Measurements from ENCODE around the gene CLDN15.

DNA sequence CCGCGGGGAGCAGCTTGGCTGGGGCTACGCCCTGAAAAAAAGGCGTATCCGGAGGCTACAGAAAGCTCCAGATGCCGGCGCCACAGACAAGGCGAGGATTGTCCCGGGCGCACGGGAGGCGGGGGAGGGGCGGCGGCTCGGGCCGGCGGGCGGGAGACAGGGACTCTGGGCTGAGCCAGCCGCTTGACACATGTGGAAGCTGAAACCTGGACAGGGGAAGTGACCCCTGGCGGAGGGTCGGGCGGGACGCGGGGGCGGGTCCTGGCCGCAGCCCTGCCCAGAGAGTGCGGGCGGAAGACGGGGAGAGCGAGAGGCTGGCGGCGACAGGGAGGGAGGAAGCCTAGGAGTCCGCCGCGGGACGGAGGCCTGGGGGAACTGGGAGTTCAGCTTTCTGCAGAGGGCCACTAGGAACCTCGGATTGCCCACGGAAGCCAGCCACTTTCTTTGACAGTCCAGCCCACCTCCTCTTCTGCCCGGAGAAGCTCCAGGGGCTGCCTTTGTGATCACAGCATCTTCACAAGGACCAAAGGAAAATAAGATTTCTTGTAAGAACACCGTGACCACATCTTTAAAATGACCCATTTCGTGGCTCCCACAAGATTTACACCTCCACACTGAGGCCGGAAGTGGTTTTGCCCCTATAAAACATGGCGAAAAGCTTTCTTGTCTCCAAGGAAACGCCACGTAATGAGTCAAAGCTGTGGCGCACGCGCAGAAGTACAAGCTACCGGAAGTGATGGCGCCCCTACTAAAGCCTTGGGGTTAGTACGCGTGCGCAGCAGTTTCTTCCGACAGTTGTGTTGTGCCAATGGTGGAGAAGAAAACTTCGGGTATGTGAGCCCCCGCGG is 20.0 kb downstream of the CLDN15 start, which contains the start of the genes PLOD3 and ZNHIT1:
- TF ChIP-seq, protein P1, sequence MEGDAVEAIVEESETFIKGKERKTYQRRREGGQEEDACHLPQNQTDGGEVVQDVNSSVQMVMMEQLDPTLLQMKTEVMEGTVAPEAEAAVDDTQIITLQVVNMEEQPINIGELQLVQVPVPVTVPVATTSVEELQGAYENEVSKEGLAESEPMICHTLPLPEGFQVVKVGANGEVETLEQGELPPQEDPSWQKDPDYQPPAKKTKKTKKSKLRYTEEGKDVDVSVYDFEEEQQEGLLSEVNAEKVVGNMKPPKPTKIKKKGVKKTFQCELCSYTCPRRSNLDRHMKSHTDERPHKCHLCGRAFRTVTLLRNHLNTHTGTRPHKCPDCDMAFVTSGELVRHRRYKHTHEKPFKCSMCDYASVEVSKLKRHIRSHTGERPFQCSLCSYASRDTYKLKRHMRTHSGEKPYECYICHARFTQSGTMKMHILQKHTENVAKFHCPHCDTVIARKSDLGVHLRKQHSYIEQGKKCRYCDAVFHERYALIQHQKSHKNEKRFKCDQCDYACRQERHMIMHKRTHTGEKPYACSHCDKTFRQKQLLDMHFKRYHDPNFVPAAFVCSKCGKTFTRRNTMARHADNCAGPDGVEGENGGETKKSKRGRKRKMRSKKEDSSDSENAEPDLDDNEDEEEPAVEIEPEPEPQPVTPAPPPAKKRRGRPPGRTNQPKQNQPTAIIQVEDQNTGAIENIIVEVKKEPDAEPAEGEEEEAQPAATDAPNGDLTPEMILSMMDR (IDR thresholded peaks at IDR 0.05 in 8 of 11, conservative IDR thresholded peaks at IDR 0.05 in 3 of 11) = peak in 7 of 11 experiments; percentile 18 to 42 (median 35)
- TF ChIP-seq POLR2A (IDR thresholded peaks at IDR 0.05) = no peak

Data from spleen (tissue), 7 donors.